HK-2 (cell line): ENCODE results near the gene TTLL6.
A peak's percentile ranks its signal among the peaks of the same experiment; 100 is the strongest.

Experiments
- DNase-seq: peaks from one replicate; pipeline ENCODE4 v3.0.0-alpha.2; 2018; ENCODE audit not compliant: unreplicated experiment

TTLL6 gene

DNA sequence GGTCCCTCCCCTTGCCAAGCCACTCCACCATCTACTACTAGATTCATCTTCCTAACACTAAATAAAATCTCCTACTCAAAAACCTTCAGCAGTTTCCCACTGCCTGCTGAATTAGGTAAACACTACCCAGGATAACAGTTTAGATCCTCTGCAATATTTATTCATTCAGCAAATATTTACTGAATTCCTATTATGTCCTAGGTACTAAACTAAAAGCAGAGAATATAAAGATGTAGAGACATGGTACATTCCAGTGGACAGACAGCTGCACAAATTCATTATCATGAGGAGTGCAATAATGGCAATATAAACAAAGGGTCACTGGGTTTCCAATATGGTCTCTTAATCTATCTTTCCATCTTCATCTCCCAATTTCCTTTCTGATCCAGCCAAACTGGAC lies 57.7 kb downstream of the TTLL6 start:
- no peak for DNase-seq

DNA sequence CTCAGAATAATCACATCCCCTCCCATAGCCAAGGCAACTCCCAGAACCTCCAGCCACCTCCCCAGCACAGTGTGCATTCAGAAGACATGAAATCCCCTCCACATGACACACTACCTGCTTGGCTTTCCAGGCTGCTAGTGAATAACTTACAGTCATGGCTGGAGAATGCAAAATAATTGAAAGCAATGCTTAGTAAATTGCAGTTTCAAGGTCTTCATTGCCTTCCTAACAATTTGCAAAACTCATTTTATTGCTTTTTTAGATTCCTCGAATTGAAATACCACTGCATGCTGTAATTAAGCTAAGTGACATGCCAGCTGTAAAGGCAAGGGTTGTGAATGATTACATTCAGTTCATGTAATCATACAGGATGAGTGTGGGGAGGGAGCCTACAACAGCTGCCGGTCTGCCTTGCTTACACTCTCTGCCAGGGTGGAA lies 59.5 kb downstream of the TTLL6 start:
- DNase-seq: no peak

DNA sequence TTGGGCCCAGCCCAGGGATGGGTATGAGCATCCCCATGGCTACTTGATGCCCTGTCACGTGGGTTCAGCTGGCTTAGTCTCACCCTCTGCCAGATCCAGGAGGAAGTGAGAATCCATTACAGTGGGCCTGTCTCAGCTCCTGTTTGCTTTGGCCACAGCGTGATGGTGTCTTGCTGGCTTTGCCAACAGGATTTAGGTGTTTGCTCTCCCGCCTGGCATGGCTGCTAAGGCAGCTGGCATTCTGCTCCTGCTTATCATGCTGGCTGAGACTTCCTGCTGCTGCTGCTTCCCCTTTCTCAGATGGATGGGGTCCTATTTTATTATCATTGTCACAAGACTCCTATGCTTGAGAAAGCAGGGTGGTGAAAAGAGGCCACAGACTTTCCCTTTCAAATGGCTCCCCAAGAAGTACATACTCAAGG lies 60.2 kb downstream of the TTLL6 start:
- DNase-seq: no peak

DNA sequence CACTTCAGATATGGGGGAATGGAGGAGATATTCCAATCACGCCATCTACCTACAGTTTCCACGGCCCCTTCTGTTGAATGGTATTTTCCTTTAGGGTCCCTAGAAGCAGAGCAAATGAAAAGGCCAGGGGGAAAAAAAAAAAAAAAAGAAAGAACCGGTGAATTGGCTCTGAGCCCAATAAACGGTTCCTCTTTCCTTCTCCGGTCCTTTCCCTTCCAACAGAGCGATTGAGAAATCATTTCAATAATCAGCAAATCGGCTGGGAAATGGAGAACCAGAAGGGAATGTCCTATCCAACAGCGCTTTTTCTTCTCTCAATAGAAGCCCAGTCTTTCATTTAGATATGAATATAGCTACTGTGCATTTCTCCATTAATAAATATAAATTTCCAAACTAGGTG lies 61.7 kb downstream of the TTLL6 start:
- DNase-seq: no peak

DNA sequence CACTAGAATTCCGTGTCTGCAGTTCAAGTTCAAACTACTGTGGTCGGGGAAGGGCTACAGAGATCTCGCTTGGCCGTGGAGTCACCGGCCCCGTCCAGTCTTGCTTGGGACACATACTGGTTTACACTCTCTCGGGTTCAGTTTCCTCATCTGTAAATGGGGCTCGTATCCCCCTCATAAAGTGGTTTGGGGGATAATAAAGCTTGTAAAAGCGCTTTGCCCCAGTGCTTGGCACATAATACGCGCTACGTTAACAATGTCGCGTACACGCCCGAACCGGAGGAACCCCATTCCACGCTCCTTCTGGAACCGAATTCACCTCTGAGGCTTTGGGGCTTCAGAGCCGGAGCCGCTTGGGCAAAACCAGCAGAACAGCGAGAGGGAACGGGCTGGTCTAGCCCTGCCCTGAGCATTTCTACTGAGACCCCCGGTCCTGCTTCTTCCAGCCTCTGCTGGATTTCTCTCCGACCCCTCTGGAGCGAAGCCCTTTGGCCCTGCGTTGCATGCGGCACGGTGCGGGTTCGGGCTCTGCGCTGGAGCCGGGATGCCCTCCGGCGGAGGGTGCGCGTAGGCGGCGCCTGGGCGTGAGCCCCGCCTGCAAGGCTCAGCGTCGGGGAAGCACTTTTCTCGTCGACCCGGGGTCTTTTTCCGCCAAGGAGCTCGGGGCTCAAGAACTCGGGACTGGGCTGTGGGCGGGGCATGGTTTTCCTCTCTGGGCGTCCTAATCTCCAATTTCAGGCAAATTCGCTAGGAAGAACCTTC lies 62.3 kb downstream of the TTLL6 start:
- no peak for DNase-seq

DNA sequence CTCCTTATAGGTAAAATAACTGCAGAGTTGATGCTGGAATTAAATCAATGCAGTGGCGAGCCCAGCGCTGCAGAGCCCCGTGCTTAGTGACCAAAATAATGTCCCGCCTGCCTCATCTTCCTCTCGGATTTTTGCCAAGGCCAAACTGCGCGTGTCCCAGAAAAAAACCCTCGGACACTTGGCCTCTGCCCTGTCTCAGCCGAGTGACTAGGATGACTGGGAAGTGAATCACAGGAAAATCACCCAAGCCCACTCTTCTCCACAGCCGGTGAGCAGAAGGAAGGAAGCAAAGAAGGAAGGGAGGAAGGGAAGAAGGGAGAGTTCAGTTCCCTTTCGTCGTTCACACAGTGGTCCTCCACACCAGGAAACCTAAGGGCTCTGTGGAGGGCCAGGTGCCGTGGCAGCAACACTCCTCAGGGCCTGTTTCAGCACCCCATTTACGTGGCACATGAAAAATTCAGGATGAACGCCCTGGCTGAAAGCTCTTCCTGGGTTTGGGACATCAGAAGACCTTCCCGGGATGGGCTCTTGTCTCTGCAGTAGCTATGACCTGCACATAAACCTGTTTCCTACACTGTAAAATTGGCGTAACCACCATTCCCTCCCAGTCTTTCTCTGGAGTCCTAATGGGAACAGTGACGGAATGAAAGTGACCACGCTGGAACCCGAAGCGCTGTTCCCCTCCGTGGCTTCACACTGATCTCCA lies 63.1 kb downstream of the TTLL6 start:
- DNase-seq: peak; percentile 83

DNA sequence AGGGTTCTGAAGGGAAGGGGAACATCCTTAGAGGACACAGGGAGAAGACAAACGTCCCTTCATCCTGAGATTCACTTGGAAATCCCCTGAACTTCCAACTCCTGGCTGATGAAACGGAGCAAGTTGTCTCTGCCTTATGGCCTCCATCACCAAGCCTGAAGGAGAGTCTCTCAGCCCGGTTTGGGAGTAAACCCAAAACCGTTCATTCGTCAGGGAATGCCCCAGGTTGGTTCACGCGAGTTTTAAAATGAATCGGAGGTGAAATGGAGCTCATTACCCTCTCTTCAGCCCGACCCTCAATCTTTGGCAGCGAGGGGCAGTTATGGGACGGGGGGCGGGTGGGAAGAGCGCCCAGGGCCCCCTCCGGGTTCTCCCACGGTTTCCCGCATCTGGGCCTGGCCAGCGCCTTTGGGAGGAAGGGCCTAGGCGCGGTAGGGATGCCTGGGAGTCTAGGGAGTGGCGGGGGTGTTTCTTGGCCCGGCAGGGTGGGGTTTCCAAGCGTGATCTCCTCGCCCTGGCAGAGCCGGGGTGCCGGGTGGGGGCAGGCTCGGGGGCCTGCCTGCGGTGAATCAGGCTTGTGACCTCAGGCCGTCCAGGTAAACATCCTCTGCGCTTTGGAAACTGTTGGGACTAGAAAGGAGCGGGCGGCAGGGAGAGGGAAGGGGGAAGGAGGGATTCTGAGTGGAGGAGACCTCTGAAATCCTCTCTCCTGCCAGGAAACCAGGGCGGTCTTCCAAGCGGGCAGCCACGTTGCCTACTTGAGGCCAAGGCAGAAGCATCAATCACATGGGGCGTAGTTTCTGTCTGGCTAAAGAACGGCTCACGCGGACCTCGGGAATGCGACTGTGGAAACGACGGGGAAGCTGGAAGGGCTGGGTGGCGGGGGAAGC lies 64.4 kb downstream of the TTLL6 start:
- DNase-seq: no peak

DNA sequence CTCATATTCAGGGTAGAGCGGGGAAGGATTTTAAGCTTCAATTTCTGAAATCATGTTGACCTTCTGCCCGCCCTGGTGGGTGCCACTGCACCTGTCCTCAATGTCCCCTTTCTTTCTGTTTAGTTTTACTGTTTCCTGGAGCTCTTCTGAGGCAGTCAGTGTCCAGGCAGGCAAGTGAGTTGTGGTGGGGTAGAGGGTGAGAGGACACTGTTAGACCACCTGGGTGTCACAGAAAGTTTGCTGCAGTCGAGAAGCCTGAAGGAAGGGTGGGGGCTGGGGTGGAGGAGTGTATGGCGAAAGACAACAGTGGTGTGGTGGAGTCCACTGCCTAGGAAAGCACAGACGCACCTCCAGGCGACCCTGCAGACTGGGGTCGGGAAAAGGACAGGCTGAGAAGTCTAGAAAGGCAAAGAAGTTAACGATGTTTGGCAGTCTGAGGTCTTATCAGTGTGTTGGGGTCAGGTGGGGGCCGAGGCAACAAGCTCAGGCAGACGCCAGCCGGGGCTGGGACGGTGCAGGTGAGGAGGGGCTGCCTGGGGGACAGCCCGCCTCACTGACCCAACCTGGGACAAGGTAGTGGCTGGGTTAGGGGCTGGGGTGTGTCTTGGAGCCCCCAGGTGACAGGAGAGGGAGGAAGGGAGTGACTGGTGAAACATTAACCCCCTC lies 65.2 kb downstream of the TTLL6 start:
- no peak for DNase-seq

DNA sequence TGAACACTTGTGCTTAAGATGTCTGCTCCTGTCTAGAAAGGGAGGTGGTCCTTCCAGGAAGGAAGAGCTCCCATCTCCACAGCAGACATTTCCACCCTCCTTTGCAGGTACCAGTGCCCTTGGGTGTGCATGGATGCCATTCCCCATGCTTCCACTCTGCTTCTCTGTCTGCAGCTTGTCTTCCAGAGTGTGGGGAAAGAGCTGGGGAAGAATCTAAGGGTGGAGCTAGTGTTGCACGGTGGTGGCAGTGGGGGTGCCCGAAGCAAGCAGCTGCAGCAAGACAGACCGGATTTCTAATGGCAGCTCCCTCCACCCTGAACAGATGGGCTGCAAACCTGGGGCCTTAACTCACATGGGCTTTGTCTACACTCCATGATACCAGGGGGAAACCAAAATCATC lies 65.9 kb downstream of the TTLL6 start:
- DNase-seq: no peak

DNA sequence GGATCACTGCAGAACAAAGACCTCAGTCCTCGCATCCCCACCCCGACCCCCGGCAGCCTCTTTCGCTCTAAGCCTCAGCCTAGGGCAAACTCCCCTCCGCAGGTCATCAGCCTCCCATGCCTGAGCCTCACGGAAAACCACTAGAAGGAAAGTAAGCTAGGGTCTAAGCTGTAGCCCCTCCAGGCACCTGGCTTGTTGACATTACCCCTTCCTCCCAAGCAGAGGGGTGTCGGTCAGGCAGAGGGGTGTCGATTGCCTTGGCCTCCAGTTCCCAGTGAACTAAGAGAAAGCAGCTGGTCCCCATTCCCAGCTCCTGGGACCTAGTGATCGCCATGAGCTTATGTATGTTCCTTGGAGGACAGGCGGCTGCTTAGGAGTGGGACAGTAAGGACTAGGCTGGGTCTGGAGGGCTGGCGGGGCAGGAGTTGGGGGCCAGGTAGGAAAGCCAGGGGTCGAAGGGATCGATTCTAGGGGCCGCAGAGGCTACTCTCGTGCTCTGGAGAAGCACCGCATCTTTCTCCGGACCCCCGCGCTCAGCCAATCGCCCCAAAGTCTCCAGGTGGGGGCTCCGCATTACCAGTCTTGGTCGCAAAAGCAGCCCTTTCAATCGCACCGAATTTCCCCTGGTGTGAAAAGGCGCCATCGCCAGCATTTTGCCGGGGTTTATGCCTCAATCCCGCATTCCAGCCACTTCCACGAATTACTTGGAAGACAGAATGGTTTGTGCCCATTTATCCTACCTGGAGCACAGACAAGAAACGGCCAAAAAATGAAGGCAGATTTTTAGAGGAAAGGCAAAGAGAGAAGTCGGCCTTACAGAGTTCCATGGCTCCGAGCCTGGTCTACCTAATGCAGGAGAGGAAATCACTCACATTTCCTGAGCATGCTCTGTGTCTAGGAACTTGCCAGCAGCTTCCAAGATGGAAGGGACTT lies 67.1 kb downstream of the TTLL6 start:
- no peak for DNase-seq

DNA sequence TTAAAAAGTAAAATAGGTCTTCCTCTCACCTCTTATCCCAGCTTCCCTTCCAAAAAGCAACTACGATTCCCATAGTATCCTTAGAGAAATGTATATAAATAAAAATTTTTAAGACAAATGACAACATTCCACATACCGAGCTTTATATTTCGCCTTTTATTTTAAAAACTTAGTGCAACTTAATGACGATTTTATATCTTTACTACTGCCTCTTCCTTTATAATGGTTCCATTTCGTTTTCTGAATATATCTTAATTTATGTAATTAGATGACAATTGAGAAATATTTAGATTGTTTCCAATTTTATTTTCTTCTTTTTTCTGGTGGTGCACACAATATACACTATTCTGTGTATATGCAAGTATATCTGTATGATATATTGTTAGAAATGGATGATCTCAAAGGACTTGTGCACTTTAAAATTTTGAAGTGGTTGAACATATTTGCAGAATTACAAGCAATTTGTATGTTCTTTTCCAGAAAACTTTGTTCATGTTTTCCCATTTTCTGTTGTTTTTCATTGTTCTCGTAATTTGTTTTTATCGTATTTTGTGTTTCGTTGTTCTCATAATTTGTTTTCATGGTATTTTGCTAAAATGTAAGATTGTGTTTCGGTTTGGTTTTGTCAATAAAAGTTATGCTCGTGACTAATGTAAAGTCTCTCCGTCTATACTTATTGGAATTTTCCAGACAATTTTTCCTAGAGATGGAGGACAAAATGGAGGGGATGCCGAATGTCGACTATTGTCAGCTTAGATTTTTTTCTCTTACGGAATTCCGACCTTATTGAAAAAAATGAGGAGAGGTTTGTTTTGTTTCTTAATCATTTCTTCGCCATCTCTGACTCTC lies 68.1 kb downstream of the TTLL6 start:
- DNase-seq: no peak

DNA sequence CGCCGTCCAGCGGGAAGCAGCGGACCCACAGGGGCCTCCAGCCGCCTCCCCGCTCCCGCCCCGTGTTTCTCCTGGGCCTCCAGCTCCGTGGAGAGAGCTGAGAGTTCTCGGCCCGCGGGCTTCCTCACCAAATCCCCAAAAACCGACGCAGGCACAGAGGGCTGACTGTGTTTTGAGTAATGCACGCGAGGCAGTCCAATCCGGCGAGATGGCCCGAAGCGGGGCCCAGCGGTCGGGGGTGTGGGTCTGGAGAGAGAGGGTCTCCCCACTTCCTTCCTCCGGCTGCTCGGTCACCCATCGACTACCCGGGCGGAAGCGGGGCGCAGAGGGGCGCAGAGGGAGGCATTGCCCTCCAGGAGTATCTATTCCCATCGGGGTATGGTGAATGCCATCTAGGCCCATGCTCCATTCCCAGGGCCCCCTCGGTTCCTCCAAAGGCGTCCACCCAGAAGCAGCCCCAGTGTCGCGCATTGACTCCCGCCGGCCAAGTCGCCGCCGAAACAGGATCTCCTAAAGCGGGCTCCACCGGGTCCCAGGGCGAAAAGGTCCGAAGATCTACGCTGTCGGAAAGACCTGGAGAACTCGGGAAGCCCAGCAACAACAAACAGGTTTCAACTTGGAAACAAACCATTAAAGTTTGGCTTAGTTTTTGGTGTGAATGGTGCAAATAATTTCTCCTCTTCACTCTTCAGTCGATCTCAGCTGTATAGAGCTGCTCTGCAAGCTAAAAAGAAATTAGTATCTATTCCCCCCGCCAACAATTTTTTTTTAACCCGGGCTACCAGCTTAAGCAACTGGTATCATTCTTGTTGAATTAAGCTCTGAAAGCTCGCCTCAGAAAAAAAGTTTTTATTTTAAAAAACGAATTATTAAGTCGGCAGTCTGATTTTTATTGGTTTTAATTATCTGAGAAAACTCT lies 69.3 kb downstream of the TTLL6 start:
- DNase-seq: no peak

DNA sequence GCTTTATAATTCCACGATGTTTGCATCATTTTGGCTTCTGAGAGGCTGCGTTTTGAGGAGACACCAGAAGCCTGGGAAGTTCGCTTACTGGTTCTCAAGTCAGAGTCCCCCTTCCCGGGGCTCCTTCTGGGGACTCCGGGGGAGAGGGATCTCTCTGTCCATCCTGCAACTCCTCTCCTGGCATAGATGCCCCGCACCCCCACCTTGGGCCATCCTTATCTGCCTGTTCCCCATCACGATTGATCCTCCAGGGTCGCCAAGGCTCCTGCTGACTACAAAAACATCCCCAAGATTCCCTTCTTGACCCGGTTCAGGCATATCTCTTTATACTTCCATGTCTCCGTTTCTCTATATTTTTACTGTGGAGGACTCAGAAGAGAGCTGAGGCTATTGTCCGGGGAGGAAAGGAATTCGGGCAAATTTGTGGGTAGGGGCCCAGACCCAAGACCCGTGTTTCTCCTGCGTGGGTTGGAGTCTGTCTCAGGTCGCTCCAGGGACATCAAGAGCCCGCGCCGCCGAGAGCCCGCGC lies 70.0 kb downstream of the TTLL6 start:
- DNase-seq: no peak

DNA sequence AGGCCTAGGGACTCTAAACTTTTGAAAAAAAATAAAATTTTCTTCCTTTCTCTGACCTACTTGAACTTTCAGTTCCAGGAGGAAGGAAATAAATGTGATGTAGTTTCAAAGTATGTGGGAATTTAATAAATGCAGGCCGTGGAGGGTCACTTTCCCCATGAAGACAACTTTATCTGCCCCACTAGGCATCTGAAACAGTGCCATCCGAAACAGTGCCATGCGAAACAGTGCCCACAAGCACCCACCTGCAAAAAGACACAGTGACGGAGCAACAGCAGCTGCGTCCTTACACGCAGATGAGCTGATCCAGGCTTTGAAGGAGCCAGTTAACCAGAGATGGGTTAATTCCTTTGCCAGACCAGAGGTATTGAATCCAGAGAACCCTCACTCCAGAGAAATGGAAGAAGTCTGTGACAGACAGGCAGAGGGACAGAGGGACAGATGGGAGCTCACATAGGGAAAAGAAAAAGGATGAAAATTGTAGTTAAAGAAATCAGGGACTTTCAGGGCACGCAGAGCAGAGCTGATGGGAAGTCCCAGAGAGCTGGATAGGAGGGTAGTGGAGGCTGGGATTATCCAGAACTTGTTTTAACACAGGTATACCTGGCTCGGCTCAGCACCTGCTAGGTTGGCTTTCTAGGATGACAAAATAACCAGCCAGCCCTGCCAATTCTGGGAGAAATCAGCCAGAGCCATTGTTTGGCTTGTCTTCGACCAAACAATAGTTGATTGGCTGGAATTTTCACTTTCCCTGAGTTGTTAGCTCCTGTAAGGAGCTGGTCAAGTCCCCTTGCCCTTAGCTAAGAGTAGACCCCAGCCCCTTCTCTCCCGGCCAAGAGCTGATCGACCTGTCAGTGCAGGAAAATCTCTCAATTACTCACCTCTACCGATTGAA lies 71.4 kb downstream of the TTLL6 start:
- DNase-seq: no peak

DNA sequence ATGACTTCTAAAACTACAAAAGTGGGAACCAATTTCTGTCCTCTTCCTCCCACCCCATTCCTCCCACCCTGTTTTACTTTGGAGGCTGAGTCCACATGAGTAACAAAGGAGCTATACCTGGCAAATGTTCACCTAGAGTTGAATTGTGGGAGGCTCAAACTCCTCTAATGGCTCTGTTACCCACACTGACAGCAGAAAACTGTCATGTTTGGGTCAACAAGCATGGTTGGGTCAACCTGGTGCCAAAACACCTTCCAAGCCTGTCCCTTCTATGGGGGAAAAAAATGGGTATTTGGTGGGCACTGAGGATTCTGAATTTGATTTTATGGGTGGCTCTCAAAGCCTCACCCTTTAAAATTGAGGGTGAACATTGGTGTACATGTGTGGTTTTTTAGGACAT lies 76.5 kb downstream of the TTLL6 start:
- no peak for DNase-seq

DNA sequence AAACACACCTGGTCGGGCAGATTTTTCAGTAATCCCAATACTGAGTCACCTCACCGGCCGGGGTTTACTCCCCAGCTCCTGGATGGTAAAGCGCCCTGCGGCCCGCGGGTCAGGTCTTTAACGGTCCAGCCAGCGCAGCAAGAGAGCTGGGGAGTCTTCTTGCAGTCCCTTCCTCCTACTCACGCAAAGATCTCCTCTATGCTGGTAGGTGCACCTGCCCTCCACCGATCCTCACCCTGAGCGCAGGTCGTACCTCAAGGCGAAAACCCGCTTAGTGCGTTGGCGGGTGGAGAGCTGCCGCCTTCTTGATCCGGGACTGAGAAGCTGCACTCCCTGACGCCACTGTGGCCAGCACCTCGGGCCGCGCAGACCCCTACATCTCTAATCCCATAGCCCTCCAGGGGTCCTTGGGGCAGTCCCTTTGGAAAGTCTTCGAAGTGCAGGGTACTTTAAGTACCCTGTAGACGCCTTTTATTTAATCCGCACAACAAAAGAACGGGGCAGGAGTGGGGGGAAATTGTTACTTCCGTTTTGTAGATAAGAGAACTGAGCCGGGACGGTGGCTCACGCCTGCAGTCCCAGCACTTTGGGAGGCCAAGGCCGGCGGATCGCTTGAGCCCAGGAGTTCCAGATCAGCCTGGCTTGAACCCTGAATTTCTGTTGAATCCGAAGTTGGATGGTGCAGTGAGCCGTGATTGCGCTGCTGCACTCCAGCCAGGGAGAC lies 78.1 kb downstream of the TTLL6 start:
- DNase-seq: no peak

DNA sequence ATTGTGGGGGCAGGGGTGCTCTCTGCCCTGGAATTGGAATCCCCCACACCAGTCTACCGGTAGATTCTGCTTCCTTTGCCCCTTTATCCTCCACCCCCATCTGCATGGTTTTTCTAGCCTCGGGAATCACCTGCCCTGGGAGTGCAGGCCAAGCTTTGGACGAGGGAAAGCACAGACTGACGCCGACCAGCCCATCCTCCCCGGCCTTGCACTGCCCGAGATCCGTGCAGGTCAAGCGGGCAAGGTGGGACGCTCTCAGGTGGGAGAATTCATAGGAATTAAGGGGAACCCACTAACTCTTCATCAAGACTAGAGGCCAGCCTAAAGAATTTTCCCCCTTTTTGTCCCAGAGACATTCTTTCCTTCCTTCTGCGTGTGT lies 78.6 kb downstream of the TTLL6 start:
- DNase-seq: no peak
